ENCODE data around the gene COPE.
A peak's percentile ranks its signal among the peaks of the same experiment; 100 is the strongest.
"Not testable (repeated sequence)": the region's sequence is repeated elsewhere in the genome, so short reads cannot be mapped to it uniquely, and the experiment has no call there.

Gene COPE

DNA sequence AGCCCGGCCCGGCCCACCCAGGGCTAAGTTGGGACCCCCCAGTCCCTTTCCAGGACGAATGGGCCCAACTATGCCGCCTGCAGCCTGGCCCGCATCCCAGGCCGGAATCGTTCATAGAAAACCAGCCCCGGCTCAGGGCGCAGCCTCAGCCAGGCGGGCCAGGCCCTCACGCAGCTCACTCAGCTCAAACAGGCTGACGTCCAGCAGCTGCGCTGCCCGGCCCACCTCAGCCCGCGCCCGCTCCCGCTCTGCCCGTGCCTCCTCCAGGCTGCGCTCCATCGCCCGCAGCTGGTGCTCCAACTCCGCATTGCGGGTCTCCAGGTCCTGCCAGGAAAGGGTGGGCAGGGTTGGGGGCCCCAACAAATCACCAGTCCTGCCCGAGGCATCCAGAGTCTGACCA, 10.1 kb upstream of the COPE start:
- no peaks in the 10 kb centered on the region for H3K9me3 ChIP-seq (ENCODE audit: control insufficient read depth, insufficient read depth, low read length)

DNA sequence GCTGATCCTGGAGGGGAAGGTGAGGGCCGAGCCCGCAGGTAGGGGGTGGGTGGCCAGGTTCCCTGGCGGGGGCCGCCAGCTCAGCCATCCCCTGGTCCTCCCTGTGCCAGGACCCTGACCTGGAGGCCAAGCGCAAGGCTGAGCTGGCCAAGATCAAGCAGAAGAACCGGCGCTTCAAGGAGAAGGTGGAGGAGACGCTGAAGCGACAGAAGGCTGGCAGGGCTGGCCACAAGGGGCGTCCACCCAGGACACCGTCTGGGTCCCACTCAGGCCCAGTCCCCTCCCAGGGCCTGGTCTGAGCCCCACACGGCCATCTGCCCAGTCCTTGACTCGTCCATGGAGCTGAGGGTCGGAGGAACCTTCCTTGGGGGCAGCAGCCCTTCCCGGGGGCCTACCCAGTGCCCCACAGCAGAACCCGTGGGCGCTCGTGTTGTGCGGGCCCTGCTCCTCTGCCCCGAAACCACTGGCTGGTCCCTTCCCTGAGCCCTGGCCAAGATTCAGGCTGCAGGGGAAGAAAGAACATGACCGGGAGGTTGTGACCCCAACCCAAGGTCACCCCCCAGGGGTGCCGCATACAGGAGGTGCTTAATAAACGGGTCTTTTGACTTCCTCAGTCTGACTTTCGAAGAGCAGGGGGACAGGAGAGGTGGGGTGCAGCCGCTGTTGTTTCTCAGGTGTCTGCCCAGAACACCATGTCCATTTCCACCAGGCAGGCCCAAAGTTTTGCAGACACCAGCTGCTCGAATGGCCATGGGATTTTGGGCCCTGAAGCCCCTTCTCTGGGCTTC, 9.0 kb upstream of the COPE start:
- no peaks in the 10 kb centered on the region for H3K9me3 ChIP-seq (ENCODE audit: control insufficient read depth, insufficient read depth, low read length)
- H3K4me1 ChIP-seq (ENCODE audit: insufficient read depth, low read length) = peaks cover 4% of the 10 kb centered on the region; the same call in 1 of the 2 replicates
- H3K9ac ChIP-seq (ENCODE audit: low read depth, low read length) = no peak overlapping the region
- peaks cover 3% of the 10 kb centered on the region; the same call in 1 of the 2 replicates for H3K36me3 ChIP-seq (ENCODE audit: insufficient read depth, low read length)

More for the DNA sequence above, 10.1 kb upstream of the COPE start:
- Histone ChIP-seq H3K9ac (ENCODE audit: low read depth, low read length) (no peak overlapping the region), H3K4me1 (ENCODE audit: insufficient read depth, low read length) (peaks cover 4% of the 10 kb centered on the region; the same call in 1 of the 2 replicates), H3K36me3 (ENCODE audit: insufficient read depth, low read length) (peaks cover 3% of the 10 kb centered on the region; the same call in 1 of the 2 replicates)

DNA sequence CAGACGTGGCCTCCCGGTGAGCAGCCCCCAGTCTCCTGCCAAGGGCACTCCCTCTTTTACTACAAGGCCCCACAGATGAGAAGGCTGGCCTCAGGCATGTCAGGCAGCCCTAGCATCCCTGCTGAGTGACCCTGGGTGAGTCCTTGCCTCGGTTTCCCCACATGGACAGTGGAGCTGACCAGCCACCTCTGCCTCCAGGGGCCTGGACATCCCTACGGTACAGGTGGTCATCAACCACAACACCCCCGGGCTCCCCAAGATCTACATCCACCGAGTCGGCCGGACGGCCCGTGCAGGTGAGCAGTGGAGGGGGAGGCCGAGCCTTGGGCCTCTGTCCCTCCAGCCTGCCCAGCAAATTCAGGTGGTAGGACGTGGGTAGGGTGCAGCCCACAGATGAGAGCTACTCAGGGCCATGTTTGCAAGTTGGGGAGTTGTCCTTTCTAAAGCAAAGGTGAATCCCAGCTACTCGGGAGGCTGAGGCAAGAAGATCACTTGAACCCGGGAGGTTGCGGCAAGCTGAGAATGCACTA, 5.6 kb upstream of the COPE start:
- Histone ChIP-seq H3K4me1 (ENCODE audit: insufficient read depth, low read length) (peaks cover 4% of the 10 kb centered on the region; the same call in 1 of the 2 replicates), H3K9me3 (ENCODE audit: control insufficient read depth, insufficient read depth, low read length) (no peaks in the 10 kb centered on the region), H3K36me3 (ENCODE audit: insufficient read depth, low read length) (peaks cover 12% of the 10 kb centered on the region), H3K9ac (ENCODE audit: low read depth, low read length) (no peak overlapping the region)

DNA sequence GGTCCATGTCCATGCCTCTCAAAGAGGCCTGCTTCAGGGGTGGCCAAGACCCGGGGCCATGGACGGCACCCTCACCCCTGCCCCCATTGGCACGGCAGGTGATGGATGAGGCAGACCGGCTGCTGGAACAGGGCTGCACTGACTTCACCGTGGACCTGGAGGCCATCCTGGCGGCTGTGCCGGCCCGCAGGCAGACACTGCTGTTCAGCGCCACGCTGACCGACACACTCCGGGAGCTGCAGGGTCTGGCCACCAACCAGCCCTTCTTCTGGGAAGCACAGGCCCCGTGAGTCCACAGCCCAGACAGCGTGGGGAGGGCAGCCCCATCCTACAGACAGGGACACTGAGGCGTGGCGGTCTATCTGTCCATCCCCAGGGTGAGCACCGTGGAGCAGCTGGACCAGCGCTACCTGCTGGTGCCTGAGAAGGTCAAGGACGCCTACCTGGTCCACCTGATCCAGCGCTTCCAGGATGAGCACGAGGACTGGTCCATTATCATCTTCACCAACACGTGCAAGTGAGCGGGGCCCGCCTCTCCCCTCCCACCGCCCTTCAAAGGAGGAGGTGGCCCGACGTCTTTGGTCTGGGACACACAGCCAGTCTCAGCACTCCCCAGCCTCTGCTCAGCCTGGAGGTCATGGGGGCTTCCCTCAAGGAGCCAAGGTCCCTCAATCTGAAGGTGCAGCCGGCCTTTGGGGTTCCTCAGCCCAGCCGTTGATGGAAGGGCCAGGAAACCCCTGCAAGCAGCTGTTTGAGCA, 3.2 kb upstream of the COPE start:
- no peaks in the 10 kb centered on the region for H3K9me3 ChIP-seq (ENCODE audit: control insufficient read depth, insufficient read depth, low read length)
- peaks cover 10% of the 10 kb centered on the region for H3K36me3 ChIP-seq (ENCODE audit: insufficient read depth, low read length)
- H3K4me1 ChIP-seq (ENCODE audit: insufficient read depth, low read length) = peaks cover 4% of the 10 kb centered on the region; the same call in 1 of the 2 replicates
- H3K9ac ChIP-seq (ENCODE audit: low read depth, low read length) = no peak overlapping the region

DNA sequence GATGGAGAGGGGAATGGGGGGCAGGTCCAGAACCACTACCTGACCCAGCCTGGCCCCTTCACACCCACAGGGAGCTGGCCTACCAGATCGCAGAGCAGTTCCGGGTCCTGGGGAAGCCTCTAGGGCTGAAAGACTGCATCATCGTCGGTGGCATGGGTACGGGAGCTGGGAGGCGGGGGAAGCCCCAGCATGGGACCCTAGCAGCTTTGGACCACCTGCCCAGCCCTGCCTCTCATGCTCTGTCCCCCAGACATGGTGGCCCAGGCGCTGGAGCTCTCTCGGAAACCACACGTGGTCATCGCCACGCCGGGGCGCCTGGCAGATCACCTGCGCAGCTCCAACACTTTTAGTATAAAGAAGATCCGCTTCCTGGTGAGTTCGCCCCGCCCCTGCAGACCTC, 2.4 kb upstream of the COPE start:
- Histone ChIP-seq H3K9me3 (ENCODE audit: control insufficient read depth, insufficient read depth, low read length) (no peaks in the 10 kb centered on the region), H3K4me1 (ENCODE audit: insufficient read depth, low read length) (peaks cover 4% of the 10 kb centered on the region; the same call in 1 of the 2 replicates), H3K36me3 (ENCODE audit: insufficient read depth, low read length) (peaks cover 10% of the 10 kb centered on the region), H3K9ac (ENCODE audit: low read depth, low read length) (no peak overlapping the region)

DNA sequence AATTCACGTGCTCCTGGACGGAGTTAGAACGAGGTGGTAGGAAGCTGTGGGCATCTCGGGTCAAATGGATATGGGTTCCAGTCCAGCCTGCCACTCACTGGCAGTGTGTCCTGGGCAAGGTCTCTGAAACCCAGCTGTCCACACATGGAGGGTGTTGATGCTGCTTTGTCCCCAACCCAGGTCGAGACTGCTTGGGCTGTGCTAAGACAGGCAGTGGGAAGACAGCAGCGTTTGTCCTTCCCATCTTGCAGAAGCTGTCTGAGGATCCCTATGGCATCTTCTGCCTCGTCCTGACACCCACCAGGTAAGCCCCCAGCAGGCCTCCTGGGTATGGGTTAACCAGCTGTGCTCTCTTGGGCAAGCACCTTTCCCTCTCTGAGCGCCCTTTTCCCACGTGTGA, 1.2 kb upstream of the COPE start:
- peak overlapping the region; percentile 85; the same call in 1 of the 2 replicates for H3K9ac ChIP-seq (ENCODE audit: low read depth, low read length)
- H3K9me3 ChIP-seq (ENCODE audit: control insufficient read depth, insufficient read depth, low read length) = no peaks in the 10 kb centered on the region
- H3K36me3 ChIP-seq (ENCODE audit: insufficient read depth, low read length) = peaks cover 10% of the 10 kb centered on the region
- H3K4me1 ChIP-seq (ENCODE audit: insufficient read depth, low read length) = peaks cover 4% of the 10 kb centered on the region; the same call in 1 of the 2 replicates

DNA sequence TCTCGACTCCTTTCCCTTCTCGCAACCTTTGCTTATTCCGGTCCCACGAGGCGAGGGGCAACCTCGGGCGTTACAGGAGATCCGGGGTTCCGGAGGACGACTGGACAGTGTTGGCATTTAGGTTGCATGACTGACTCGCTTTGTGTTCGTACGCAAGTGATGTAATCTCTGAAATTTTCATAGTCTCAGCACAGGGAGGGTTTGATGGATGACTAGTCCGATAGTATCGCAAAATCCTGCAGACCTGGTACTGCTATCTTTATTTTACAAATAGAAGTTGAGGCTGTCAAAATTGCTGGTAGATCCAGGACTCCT, 670 bp upstream of the COPE start:
- peaks cover 10% of the 10 kb centered on the region for H3K36me3 ChIP-seq (ENCODE audit: insufficient read depth, low read length)
- H3K9me3 ChIP-seq (ENCODE audit: control insufficient read depth, insufficient read depth, low read length) = no peaks in the 10 kb centered on the region
- peaks cover 4% of the 10 kb centered on the region; the same call in 1 of the 2 replicates for H3K4me1 ChIP-seq (ENCODE audit: insufficient read depth, low read length)
- H3K9ac ChIP-seq (ENCODE audit: low read depth, low read length) = peak overlapping the region; percentile 85

DNA sequence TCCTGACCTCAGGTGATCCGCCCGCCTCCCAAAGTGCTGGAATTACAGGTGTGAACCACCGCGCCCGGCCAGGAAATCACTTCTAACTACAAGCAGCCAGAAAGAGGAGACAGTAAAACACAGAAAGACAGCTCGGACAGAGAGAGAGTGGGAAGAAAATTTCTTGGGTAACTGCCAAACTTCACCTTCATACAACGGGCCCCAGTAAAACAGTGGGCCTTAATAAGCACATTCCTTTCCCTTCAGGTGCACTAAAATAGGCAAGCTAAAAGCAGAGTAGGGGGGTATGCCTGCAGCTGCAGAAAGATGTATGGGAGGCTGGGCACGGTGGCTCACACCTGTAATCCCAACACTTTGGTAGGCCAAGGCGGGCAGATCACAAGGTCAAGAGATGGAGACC, 1.6 kb downstream of the COPE start:
- not testable (repeated sequence) for H3K9ac ChIP-seq (ENCODE audit: low read depth, low read length); H3K9me3 ChIP-seq (ENCODE audit: control insufficient read depth, insufficient read depth, low read length); H3K4me1 ChIP-seq (ENCODE audit: insufficient read depth, low read length); H3K36me3 ChIP-seq (ENCODE audit: insufficient read depth, low read length)

DNA sequence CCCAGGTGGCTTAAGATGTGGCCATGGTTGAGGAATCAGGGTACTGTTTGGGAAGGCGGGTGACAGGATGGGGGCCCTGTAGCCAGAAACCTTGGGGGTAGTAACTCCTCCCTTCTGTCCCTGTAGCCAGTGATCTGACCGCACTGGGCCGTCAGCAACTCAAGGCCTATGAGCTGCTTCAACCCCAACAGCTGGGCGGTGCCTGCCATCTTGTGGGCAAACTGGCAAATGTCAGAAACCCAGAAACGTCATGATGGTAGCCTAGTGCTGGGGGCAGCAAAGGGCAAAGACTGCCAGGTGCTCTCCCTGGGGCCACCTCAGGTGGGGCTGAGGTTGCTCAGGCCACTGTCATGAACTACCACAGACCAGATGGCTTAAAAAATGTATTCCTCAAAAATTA, 3.5 kb downstream of the COPE start:
- no peaks in the 10 kb centered on the region for H3K9me3 ChIP-seq (ENCODE audit: control insufficient read depth, insufficient read depth, low read length)
- no peaks in the 10 kb centered on the region; the same call in none of the 2 replicates for H3K36me3 ChIP-seq (ENCODE audit: insufficient read depth, low read length)
- peaks cover 4% of the 10 kb centered on the region; the same call in 1 of the 2 replicates for H3K4me1 ChIP-seq (ENCODE audit: insufficient read depth, low read length)
- H3K9ac ChIP-seq (ENCODE audit: low read depth, low read length) = no peak overlapping the region

DNA sequence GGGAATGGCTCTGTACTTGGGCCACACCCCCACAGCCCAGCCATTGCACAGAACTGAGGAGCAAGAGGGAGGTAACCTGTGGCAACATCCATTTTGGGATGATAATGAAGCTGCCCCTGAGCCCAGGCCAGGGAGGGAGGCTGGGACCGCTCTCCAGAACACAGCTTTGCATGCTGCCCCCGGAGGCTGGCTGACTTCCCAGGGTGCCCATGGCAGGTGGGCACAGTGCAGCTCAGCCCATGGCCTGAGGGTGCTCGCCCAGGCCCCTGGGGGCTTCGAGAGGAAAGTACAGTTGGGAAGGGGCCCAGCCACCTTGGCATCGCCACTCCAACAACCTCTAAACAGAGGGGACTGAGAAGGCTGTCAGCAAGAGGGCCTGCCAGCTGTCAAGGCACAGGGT, 5.7 kb downstream of the COPE start:
- Histone ChIP-seq H3K9ac (ENCODE audit: low read depth, low read length) (no peak overlapping the region), H3K36me3 (ENCODE audit: insufficient read depth, low read length) (no peaks in the 10 kb centered on the region; the same call in 1 of the 2 replicates), H3K4me1 (ENCODE audit: insufficient read depth, low read length) (no peaks in the 10 kb centered on the region), H3K9me3 (ENCODE audit: control insufficient read depth, insufficient read depth, low read length) (no peaks in the 10 kb centered on the region)

DNA sequence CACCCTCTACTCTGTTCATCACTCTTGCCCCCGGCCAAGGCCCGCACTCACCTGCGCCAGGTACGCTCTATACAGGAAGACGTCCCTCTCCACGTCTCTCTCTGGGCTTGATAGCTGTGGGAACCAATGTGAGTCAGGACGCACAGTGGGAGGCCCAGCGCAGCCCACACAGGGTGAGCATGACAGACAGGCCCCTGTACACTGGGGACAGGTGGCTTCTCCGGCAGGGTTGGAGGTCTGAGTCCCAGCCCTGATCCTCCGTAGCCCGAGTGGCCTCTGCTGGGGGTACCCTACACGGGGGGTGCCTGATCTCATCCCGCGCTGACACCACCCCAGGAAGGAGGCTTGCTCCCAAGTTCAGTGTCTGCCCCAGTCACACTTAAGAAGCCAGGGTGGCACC, 6.3 kb downstream of the COPE start:
- no peaks in the 10 kb centered on the region; the same call in 1 of the 2 replicates for H3K36me3 ChIP-seq (ENCODE audit: insufficient read depth, low read length)
- H3K4me1 ChIP-seq (ENCODE audit: insufficient read depth, low read length) = no peaks in the 10 kb centered on the region
- no peak overlapping the region for H3K9ac ChIP-seq (ENCODE audit: low read depth, low read length)
- H3K9me3 ChIP-seq (ENCODE audit: control insufficient read depth, insufficient read depth, low read length) = no peaks in the 10 kb centered on the region

DNA sequence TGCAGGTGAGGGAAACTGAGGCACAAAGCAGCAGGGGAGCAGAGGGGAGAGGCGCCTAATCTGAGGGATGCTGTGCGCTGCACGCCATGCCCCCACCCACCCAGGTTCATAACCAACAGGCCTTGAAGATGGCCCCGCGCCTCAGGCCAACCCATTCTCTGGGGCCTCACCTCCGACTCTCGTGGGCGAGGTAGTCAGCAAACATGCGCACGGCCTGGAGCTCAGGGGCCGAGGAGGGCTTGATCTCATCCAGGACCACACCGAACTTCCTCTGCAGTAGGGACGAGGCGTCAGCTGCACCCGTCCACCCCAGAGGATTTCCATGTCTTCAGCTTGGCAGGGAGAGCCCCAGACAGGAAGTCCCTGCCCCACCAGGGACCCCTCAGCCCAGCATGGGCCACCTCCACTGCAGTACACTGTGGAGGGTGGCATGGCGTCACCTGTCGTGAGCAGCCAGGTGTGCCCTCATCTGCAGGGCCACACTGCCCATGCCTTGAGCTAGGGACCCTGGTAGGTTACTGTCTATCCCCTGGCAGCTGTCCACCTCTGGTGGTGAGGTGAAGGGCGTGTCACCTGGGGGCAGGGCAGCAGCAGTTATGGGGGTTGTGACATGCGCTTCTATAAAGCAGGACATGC, 8.3 kb downstream of the COPE start:
- no peaks in the 10 kb centered on the region; the same call in 1 of the 2 replicates for H3K36me3 ChIP-seq (ENCODE audit: insufficient read depth, low read length)
- no peak overlapping the region for H3K9ac ChIP-seq (ENCODE audit: low read depth, low read length)
- H3K9me3 ChIP-seq (ENCODE audit: control insufficient read depth, insufficient read depth, low read length) = no peaks in the 10 kb centered on the region
- no peaks in the 10 kb centered on the region for H3K4me1 ChIP-seq (ENCODE audit: insufficient read depth, low read length)

DNA sequence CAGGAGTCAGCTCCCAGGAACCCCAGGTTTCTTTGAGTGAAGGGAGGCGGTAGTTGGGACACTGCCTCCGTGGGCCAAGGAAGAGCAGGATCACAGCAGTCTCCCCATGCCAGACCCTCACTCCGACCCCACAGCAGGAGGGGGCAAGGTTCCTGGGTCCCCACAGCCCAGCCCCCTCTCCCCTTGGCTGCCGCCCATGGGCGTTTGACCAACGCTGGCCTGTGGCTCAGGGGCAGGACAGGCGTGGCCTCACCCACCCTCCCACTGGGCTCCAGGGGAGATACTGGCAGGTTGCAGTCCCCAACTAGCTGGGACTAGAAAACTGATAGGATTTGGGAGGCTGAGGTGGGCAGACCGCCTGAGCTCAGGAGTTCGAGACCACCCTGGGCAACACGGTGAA, 9.2 kb downstream of the COPE start:
- H3K9me3 ChIP-seq (ENCODE audit: control insufficient read depth, insufficient read depth, low read length) = no peaks in the 10 kb centered on the region
- H3K4me1 ChIP-seq (ENCODE audit: insufficient read depth, low read length) = no peaks in the 10 kb centered on the region
- no peak overlapping the region for H3K9ac ChIP-seq (ENCODE audit: low read depth, low read length)
- H3K36me3 ChIP-seq (ENCODE audit: insufficient read depth, low read length) = no peaks in the 10 kb centered on the region; the same call in 1 of the 2 replicates

DNA sequence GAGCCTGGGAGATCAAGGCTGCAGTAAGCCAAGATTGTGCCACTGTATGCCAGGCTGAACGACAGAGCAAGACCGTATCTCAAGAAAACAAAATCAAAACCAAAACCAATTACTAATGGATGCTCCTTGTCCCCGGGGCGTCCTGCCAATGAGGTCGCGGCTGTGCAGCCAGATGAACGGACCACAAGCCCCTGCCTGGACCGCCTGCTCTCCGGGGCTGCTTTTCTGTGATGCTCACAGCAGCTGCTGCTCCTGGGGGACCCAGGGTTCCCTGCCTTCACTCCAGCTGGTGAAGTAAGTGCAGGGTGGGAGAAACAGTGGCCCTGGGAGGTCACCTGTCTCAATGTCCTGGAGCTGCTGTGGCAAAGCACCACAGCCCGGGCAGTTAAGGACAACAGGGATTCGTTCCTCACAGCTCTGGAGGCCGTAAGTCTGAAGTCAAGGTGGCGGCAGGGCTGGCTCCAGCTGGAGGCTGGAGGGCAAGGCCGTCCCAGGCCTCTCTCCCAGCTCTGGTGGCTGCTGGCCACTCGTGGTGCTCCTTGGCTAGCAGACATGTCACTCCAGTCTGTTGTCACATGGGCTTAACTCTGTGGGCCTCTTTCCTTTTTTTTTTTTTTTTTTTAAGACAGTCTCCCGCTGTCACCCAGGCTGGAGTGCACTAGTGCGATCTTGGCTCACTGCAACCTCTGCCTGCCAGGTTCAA, 10.1 kb downstream of the COPE start:
- Histone ChIP-seq H3K4me1 (ENCODE audit: insufficient read depth, low read length) (no peaks in the 10 kb centered on the region), H3K9ac (ENCODE audit: low read depth, low read length) (no peak overlapping the region), H3K9me3 (ENCODE audit: control insufficient read depth, insufficient read depth, low read length) (no peaks in the 10 kb centered on the region), H3K36me3 (ENCODE audit: insufficient read depth, low read length) (no peaks in the 10 kb centered on the region; the same call in 1 of the 2 replicates)
